Body of pancreas (tissue), 4 donors: ENCODE results near the gene LTBP3.

ENCODE experiments used
- CTCF ChIP-seq, 7 experiments: fragments of 450-650 bp in 4 of 7; fragments of 200-600 bp in 3 of 7; sonication (generic) in 3 of 7; IDR thresholded peaks; one replicate each; pipeline ENCODE4 v1.5.1; 2016 to 2019; ENCODE audit warnings: antibody characterized with exemption in 7 of 7
- POLR2A ChIP-seq, 3 donors: fragments of 450-650 bp; IDR thresholded peaks; one replicate each; pipeline ENCODE4 v1.6.1; 2016; ENCODE audit warnings: antibody characterized with exemption in 3 of 3, mild to moderate bottlenecking in 2 of 3

- peak in 6 of 7 experiments; percentile 21 to 47 (median 40) for TF ChIP-seq CTCF (IDR thresholded peaks at IDR 0.05)
- no peak for TF ChIP-seq POLR2A (IDR thresholded peaks at IDR 0.05)
Measured at GRCh38 chr11:65593518-65594414, 35.6 kb upstream of the LTBP3 start.
